HEK293 (cell line): Measurements from ENCODE around the gene TMIGD2.
A peak's percentile ranks its signal among the peaks of the same experiment; 100 is the strongest.

Experiments used
- CTCF ChIA-PET: fragments of 350-600 bp; formaldehyde crosslinking; extraction: SDS; loops from one replicate; lab custom pipeline; 2021; ENCODE audit warnings: antibody characterized with exemption; lab: Yijun Ruan, JAX
- POLR2A ChIA-PET: fragments of 300-600 bp; formaldehyde crosslinking; extraction: SDS; loops from one replicate; lab custom pipeline; 2020; ENCODE audit warnings: antibody characterized with exemption, inconsistent platforms; lab: Yijun Ruan, JAX
- H3K27ac ChIP-seq: fragments of 200-500 bp; sonication (Bioruptor generic); 2 replicates; pipeline ENCODE4 v1.5.1; 2014; ENCODE audit warnings: low read depth, low read length, control low read depth, inconsistent platforms; ENCODE audit errors: extremely low read depth
- H3K36me3 ChIP-seq, 2 experiments: fragments of 200-500 bp in 1 of 2; sonication (Bioruptor generic) in 1 of 2; 1 replicate in 1 of 2; 2 replicates in 1 of 2; pipeline ENCODE4 v1.5.1; 2014 to 2017; ENCODE audit warnings: inconsistent platforms in 2 of 2, low read length in 2 of 2; ENCODE audit not compliant: control insufficient read depth in 2 of 2, insufficient read depth in 1 of 2
- H3K4me1 ChIP-seq: fragments of 200-500 bp; sonication (Bioruptor generic); 2 replicates; pipeline ENCODE4 v1.5.1; 2014; ENCODE audit warnings: mild to moderate bottlenecking, low read length, inconsistent platforms; ENCODE audit not compliant: control insufficient read depth, insufficient read depth
- H3K4me3 ChIP-seq: 2 replicates; pipeline ENCODE4 v1.5.1; 2011; ENCODE audit warnings: low read depth, mild to moderate bottlenecking, control low read depth, low read length, moderate library complexity
- H3K9me3 ChIP-seq: fragments of 200-500 bp; sonication (Bioruptor generic); 2 replicates; pipeline ENCODE4 v1.5.1; 2014; ENCODE audit warnings: low read depth, low read length, inconsistent platforms; ENCODE audit not compliant: control insufficient read depth, insufficient read depth
- IKZF3 ChIP-seq: fragments of 450-650 bp; IDR thresholded peaks from 2 replicates; pipeline ENCODE4 v1.5.0; 2018; ENCODE audit warnings: missing biosample characterization, mild to moderate bottlenecking, missing genetic modification characterization, moderate library complexity
- KLF8 ChIP-seq: fragments of 450-650 bp; formaldehyde crosslinking; IDR thresholded peaks from 2 replicates; pipeline ENCODE4 v1.5.1; 2016; ENCODE audit warnings: missing biosample characterization, missing genetic modification characterization
- SETDB1 ChIP-seq: IDR thresholded peaks from one replicate; pipeline ENCODE4 v1.6.1; 2017; ENCODE audit warnings: mild to moderate bottlenecking, low read length, moderate library complexity, mixed read lengths; ENCODE audit not compliant: insufficient read length
- WT1 ChIP-seq: fragments of 450-650 bp; formaldehyde crosslinking; IDR thresholded peaks from 2 replicates; pipeline ENCODE4 v1.5.1; 2016; ENCODE audit warnings: missing biosample characterization, missing genetic modification characterization
- ZFP69B ChIP-seq: fragments of 450-650 bp; formaldehyde crosslinking; IDR thresholded peaks from 2 replicates; pipeline ENCODE4 v1.5.1; 2016; ENCODE audit warnings: missing biosample characterization, missing genetic modification characterization
- ZNF121 ChIP-seq: fragments of 450-650 bp; formaldehyde crosslinking; IDR thresholded peaks from 2 replicates; pipeline ENCODE4 v1.5.1; 2016; ENCODE audit warnings: missing biosample characterization, missing genetic modification characterization
- ZNF157 ChIP-seq: fragments of 450-650 bp; formaldehyde crosslinking; IDR thresholded peaks from 2 replicates; pipeline ENCODE4 v1.5.1; 2016; ENCODE audit warnings: missing biosample characterization, missing genetic modification characterization
- ZNF341 ChIP-seq: fragments of 450-650 bp; formaldehyde crosslinking; IDR thresholded peaks from 2 replicates; pipeline ENCODE4; 2016; ENCODE audit warnings: low read depth, missing biosample characterization, missing genetic modification characterization
- ZNF350 ChIP-seq: fragments of 450-650 bp; formaldehyde crosslinking; IDR thresholded peaks from 2 replicates; pipeline ENCODE4 v1.5.0; 2017; ENCODE audit warnings: missing biosample characterization, mild to moderate bottlenecking, missing genetic modification characterization
- ZNF423 ChIP-seq: fragments of 450-650 bp; formaldehyde crosslinking; IDR thresholded peaks from 2 replicates; pipeline ENCODE4 v1.5.1; 2016; ENCODE audit warnings: missing biosample characterization, missing genetic modification characterization
- ZNF426 ChIP-seq: fragments of 450-650 bp; formaldehyde crosslinking; IDR thresholded peaks from 2 replicates; pipeline ENCODE4 v1.5.1; 2017; ENCODE audit warnings: missing biosample characterization, missing genetic modification characterization, mild to moderate bottlenecking, inconsistent platforms, moderate library complexity
- ZNF623 ChIP-seq: fragments of 450-650 bp; formaldehyde crosslinking; IDR thresholded peaks from 2 replicates; pipeline ENCODE4 v1.5.1; 2016; ENCODE audit warnings: missing biosample characterization, missing genetic modification characterization
- ZNF654 ChIP-seq: fragments of 450-650 bp; formaldehyde crosslinking; IDR thresholded peaks from 2 replicates; pipeline ENCODE4 v1.5.1; 2016; ENCODE audit warnings: low read depth, missing biosample characterization, missing genetic modification characterization
- ZNF777 ChIP-seq: fragments of 450-650 bp; formaldehyde crosslinking; IDR thresholded peaks from 2 replicates; pipeline ENCODE4 v1.5.1; 2017; ENCODE audit warnings: missing biosample characterization, missing genetic modification characterization, borderline replicate concordance
- TF ChIP-seq, protein P1 (sequence below): fragments of 450-650 bp; formaldehyde crosslinking; conservative IDR thresholded peaks from 2 replicates; pipeline ENCODE4 v1.5.1; 2016; ENCODE audit warnings: low read depth, missing biosample characterization, missing genetic modification characterization
- TF ChIP-seq, protein P2 (sequence below): fragments of 450-650 bp; formaldehyde crosslinking; IDR thresholded peaks from 2 replicates; pipeline ENCODE4 v1.5.1; 2016; ENCODE audit warnings: missing biosample characterization, missing genetic modification characterization

The TMIGD2 gene

DNA sequence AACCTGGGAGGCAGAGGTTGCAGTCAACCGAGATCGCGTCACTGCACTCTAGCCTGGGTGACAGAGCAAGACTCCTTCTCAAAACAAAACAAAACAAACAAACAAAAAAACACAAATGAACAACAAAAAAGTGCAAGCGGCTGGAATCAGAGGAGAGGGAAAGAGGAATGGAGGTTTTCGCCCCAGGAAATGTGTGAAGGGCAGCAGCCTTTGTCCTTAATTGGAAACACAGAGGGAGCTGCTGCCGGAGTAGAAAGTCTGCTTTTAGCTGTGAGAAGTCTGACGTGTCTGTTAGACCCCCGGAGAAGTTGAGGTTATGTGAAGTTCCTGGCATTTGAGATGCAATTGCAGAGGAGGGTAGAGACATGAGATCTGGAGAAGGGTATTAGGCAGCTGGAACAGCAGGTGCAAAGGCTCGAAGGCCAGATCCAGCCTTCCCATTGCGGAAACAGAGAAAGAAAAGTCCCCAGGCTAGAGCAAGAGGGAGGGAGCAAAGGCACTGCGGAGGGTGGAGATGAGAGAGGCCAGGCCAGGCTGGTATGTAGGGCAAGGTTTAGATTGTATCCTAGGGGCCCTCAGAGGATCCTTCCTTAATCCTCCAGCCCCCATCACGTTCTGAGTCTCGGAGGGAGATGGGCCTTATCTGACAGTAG lies 473 bp downstream of the TMIGD2 start (continued):
- TF ChIP-seq WT1 (tag by site-specific recombination), result no peak
- TF ChIP-seq KLF8 (tag by site-specific recombination), result no peak
- no peak for TF ChIP-seq ZNF350 (tag by site-specific recombination)
- no peak for TF ChIP-seq ZNF777 (tag by site-specific recombination)
- TF ChIP-seq ZFP69B, result no peak

DNA sequence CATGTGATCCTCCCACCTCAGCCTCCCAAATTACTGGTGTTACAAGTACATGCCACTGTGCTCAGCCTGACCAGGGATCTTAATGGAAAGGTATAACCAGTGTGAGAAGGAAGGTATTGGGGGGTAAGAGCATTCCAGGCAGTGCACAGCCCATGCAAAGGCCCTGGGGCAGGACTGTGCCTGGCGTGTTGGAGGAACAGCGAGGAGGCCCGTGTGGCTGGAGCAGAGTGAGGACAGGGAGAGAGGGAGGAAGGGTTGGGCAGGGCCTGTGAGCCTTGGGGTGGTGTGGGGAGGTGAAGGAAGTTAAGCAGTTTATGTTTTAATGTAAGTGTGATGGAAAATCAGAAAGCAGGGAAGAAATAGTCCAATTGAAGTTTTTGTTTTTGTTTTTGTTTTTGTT lies 1.6 kb downstream of the TMIGD2 start:
- no peaks in the 10 kb centered on the region for H3K9me3 ChIP-seq
- CTCF ChIA-PET, result no interaction called here
- no peak overlapping the region for H3K27ac ChIP-seq
- H3K36me3 ChIP-seq, result no peaks in the 10 kb centered on the region
- TF ChIP-seq ZNF423 (tag by site-specific recombination) (no peak), ZNF623 (peak; percentile 99), ZNF341 (tag by site-specific recombination) (peak; percentile 36; the same call in 1 of the 2 replicates)
- POLR2A ChIA-PET, result no interaction called here
- no peak overlapping the region for H3K4me3 ChIP-seq
- no peaks in the 10 kb centered on the region for H3K4me1 ChIP-seq

DNA sequence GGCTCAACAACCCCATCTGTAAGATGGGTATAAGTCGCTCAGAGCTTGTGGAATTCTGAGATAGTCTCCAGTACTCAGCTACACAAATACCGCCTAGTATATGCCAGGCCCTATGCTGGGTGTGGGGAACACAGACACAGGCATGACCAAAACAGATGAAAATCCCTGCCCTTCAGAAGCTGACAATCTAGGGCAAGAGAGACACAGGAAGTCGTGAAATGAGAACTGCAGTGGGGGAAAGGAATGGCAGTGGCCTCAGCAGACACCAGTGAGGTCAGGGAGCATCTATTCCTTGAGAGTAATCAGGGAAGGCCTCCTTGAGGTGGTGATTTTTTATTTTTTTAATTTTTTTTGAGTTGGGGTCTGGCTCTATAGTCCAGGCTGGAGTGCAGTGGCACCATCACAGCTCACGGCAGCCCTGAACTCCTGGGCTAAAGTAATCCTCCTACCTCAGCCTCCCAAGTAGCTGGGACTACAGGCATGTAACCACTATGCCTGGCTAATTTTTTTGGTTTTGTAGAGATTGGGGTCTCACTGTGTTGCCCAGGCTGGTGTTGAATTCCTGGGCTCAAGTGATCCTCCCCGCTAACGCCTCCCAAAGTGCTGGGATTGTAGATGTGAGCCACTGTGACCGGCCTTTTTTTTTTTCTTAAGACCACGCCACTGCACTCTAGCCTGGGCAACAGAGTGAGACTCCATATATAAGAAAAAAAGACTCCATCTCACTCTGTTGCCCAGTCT lies 3.2 kb downstream of the TMIGD2 start:
- Histone ChIP-seq H3K27ac (no peak overlapping the region), H3K4me3 (no peak overlapping the region), H3K4me1 (no peaks in the 10 kb centered on the region), H3K9me3 (no peaks in the 10 kb centered on the region), H3K36me3 (no peaks in the 10 kb centered on the region)
- POLR2A ChIA-PET, result no interaction called here
- CTCF ChIA-PET, result interaction anchor here (1.1 kb wide), 2 partner anchors 32 to 54 kb away, joined by 4 to 7 read pairs; no protein-coding TSS in a partner anchor
- TF ChIP-seq, protein P1, sequence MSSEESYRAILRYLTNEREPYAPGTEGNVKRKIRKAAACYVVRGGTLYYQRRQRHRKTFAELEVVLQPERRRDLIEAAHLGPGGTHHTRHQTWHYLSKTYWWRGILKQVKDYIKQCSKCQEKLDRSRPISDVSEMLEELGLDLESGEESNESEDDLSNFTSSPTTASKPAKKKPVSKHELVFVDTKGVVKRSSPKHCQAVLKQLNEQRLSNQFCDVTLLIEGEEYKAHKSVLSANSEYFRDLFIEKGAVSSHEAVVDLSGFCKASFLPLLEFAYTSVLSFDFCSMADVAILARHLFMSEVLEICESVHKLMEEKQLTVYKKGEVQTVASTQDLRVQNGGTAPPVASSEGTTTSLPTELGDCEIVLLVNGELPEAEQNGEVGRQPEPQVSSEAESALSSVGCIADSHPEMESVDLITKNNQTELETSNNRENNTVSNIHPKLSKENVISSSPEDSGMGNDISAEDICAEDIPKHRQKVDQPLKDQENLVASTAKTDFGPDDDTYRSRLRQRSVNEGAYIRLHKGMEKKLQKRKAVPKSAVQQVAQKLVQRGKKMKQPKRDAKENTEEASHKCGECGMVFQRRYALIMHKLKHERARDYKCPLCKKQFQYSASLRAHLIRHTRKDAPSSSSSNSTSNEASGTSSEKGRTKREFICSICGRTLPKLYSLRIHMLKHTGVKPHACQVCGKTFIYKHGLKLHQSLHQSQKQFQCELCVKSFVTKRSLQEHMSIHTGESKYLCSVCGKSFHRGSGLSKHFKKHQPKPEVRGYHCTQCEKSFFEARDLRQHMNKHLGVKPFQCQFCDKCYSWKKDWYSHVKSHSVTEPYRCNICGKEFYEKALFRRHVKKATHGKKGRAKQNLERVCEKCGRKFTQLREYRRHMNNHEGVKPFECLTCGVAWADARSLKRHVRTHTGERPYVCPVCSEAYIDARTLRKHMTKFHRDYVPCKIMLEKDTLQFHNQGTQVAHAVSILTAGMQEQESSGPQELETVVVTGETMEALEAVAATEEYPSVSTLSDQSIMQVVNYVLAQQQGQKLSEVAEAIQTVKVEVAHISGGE (tag by site-specific recombination), result no peak
- TF ChIP-seq IKZF3 (tag by site-specific recombination) (no peak), ZNF121 (tag by site-specific recombination) (peak; percentile 92)
- TF ChIP-seq, all 188 proteins: peak for 1

DNA sequence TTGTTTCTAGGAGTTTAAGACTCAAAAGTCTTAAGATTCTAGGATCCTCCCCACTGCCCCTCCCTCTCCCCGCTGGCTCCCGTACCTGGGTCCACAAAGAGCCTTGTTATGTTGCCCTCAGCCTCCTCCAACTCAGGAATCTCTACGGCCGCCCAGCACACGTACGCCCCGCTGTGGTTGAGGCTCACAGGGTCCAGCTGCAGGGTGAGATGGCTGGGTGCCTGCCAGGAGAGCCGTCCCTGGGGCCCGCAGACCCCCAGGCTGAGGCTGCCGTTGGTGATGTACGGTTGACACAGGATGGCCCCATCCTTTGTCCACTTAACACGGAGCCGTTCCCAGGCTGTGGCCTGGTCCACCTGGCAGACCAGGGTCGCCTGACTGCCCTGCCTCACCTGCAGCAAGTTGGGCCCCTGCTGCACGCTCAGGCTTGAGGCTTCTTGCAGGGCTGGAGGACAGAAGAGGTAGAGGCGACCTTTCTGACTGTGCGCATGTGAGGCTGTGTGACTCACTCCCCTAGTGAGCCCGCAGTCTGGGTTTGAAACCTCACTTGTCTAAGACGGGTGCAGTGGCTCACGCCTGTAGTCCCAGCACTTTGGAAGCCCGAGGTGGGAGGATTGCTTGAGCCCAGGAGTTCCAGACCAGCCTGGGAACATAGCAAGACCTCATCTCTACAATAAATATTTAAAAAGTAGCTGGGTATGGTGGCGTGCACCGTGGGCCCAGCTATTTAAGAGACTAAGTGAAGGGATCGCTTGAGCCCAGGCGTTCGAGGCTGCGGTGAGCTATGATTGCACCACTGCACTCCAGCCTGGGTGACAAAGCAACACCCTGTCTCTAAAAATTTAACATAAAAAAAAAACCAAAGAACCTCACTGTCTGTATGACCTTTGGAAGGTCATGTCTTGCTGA lies 4.0 kb downstream of the TMIGD2 start:
- no peak overlapping the region for H3K27ac ChIP-seq
- POLR2A ChIA-PET, result no interaction called here
- H3K36me3 ChIP-seq, result no peaks in the 10 kb centered on the region
- H3K9me3 ChIP-seq, result no peaks in the 10 kb centered on the region
- TF ChIP-seq ZNF157 (no peak), ZNF654 (no peak), SETDB1 (no peak), ZNF426 (no peak)
- TF ChIP-seq, protein P2, sequence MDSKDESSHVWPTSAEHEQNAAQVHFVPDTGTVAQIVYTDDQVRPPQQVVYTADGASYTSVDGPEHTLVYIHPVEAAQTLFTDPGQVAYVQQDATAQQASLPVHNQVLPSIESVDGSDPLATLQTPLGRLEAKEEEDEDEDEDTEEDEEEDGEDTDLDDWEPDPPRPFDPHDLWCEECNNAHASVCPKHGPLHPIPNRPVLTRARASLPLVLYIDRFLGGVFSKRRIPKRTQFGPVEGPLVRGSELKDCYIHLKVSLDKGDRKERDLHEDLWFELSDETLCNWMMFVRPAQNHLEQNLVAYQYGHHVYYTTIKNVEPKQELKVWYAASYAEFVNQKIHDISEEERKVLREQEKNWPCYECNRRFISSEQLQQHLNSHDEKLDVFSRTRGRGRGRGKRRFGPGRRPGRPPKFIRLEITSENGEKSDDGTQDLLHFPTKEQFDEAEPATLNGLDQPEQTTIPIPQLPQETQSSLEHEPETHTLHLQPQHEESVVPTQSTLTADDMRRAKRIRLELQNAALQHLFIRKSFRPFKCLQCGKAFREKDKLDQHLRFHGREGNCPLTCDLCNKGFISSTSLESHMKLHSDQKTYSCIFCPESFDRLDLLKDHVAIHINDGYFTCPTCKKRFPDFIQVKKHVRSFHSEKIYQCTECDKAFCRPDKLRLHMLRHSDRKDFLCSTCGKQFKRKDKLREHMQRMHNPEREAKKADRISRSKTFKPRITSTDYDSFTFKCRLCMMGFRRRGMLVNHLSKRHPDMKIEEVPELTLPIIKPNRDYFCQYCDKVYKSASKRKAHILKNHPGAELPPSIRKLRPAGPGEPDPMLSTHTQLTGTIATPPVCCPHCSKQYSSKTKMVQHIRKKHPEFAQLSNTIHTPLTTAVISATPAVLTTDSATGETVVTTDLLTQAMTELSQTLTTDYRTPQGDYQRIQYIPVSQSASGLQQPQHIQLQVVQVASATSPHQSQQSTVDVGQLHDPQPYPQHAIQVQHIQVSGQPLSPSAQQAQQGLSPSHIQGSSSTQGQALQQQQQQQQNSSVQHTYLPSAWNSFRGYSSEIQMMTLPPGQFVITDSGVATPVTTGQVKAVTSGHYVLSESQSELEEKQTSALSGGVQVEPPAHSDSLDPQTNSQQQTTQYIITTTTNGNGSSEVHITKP (tag by site-specific recombination), result no peak
- CTCF ChIA-PET, result interaction anchor here (0.6 to 1.1 kb wide), 3 partner anchors 14 to 78 kb away, joined by 3 to 9 read pairs (median 7); no protein-coding TSS in a partner anchor
- no peak overlapping the region for H3K4me3 ChIP-seq
- H3K4me1 ChIP-seq, result no peaks in the 10 kb centered on the region
